Lung microvascular endothelial cell (primary cell): ENCODE measurements around the gene TTC13. TPM values are rescaled to one million over a fixed set of nuclear protein-coding genes. Genes with fewer than 3 reads are reported as not detected.

Experiments
- DNase-seq, 2 donors: peaks; one replicate each; pipeline versions ENCODE4 v3.0.0 to v3.0.0-alpha.2; 2010; ENCODE audit warnings: low read depth in 2 of 2
- total RNA-seq: library from RNA; depleted of rRNA; stranded (reverse); fragments of >200 nt; gene quantifications from 2 replicates; pipeline ENCODE4 v1.2.1, GENCODE V29; 2014

Gene TTC13
- total RNA-seq, 1 donor from 2014 or later, result 9.7 TPM

DNA sequence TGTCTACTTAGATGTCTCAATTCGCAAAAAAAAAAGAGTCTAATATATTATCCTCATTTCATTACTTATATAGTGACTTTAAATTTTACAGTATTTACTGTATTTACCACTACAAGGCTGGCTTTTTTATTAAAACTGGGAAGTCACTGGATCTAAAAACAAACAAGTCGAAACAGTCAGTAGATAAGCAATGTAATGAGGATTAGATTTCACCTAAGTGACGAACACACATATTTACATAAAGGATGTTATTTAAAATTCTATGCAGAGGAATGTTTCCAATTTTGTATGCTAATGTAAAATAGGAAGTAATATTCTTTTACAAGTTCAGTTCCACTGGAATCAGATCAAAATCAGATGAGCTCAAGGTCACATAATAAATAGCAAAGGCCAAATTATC lies 28.3 kb downstream of the TTC13 start:
- no peak for DNase-seq

DNA sequence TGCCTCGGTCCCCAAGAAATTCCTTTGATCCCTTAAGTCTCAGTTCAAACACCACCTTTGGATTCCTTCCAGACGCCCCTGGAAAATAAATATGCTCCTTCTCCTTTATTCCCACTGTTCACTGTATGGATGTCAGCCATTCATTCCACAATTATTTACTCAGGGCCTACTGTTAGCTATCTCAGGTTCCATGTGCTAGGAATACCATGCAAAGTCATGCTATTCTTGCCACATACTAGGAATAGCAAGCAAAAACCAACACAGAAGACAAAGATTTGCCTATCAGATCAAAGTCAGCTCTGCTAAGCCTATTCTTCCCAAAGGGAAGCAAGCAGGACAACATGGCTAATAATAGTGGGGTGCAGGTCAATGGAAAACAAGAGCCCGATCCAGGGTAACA lies 29.8 kb downstream of the TTC13 start:
- no peak for DNase-seq

DNA sequence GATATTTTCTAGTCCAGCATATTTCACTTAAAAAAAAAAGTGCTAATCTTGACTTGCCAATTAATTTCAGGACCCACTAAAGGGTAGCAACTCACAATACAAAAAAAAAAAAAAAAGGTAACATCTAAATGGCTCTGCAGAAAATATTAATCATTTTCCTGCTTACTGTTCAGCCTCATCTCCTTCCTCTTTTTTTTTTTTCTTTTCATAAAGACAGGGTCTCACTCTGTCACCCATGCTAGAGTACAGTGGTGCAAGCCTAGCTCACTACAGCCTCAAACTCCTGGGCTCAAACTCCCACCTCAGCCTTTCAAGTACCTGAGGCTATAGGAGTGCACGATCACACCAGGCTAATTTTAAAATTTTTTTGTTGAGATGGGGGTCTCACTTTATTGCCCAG lies 30.4 kb downstream of the TTC13 start:
- DNase-seq, result no peak

DNA sequence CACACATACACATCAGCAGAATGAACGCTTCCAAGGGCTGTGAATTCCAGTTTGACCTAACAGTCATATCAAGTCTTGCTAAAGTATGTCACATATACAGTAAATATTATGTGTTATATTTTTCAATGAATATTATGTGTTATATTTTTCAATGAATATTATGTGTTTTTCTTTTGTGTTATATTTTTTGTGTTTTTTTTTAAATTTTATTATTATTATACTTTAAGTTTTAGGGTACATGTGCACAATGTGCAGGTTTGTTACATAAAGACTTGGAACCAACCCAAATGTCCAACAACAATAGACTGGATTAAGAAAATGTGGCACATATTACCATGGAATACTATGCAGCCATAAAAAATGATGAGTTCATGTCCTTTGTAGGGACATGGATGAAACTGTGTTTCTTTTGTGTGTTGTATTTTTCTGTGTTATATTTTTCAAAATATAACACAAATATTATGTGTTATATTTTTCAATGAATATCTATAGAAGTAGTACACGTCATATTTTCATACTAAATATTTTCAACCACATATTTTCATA lies 35.5 kb downstream of the TTC13 start:
- DNase-seq, result no peak

DNA sequence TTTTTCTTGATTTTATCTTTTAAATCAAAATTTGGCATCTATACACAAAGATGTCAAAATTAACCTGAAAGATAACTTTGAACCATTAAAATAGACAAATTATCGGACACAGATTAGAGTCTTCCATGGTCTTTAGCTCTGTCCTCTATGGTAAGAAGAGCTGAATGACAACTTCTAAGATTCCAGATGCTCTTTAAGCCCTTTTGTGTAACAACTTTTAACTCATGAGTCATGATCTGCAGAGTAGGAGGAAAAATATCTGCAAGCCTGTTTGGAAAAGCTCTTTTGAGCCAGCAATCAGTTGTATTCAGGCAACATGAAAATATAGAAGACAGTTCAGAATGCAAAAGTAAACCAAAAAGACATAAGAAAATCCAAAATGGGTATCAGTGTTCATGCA lies 37.8 kb downstream of the TTC13 start:
- no peak for DNase-seq

DNA sequence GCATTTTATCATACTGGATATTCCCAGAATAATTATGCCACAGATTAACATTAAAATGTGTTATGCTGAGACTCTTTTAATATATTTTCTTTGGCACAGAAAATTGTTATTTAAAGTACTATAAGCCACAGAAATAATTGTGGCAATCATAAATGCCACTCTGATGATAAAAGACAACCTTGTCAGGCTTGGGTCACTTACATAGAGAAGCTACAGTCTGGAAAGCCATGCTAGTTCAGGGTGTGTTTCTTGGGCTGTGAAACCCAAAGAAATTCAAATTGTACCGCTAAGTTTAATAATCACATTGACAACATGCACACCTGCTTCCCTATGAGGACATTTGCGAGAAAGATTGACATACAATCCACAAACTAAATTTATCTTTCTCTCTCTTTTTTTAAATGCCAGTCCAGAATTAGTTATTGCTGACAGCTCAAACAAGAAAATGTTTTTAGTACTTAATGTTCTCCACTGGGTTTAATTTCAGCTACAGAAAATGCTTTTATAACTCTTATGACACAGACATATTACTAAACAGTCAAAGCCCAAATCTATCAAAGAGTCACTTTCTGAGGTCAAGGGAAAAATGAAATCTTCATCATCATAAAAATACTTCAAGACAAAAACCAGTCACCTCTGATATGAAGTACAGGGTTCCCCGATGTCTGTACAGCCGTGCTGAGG lies 38.7 kb downstream of the TTC13 start:
- no peak for DNase-seq

DNA sequence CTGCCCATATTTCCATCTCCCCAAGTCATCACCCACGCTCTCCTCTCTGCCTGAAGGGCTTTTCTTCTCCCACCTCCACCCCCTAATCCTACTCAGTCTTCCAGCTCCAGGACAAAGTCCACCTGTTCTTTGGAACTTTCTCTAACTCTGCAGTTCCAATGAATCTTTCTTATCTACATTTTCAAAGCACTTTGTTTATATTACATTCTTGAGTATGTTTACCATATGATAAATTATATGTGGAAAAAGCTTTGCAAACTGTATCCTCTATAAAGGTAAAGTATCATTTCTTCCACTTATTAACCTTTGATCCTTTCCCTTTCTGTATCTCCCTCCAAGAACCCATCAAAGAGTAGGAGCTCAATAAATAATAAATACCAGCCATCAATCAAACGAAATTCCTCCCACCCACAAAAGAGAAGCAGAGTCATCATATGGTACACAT lies 39.7 kb downstream of the TTC13 start:
- DNase-seq, result no peak

DNA sequence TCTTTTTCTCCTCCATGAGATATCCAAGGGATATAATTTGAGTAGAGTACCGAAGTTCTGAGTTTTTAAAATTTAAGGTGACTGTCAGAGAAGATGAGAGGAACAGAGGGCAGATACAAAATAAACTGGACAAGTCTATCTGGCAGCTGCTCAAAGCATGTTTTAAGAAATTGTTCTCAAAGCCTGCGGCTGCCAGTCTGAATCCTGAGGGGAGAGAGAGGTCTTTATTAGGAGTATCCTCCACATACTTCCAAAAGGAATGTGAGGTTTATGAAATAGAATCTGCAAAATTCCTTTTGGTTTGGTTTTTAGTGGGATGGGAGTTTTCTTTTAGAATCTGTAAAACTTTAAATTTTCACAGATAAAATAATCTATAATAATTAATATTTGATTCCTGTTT lies 41.3 kb downstream of the TTC13 start:
- no peak for DNase-seq

DNA sequence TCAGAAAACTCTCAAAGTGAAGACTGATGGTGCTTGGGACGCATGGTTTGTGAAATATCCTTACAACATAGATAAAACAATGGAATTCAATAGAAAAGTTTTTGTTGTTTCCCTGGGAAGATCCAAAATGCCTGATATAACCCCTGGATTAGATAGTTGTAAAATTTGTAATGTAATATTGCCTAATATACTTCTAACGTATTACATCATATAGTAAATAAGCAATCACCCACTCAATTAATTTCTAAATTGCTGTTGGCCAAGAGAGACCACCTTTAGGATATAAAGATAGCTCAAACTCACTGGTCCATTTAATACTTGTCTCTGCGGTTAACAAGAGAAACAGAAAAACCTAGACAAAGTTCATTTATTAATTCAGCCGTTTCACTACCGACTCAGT lies 42.2 kb downstream of the TTC13 start:
- DNase-seq, result no peak

DNA sequence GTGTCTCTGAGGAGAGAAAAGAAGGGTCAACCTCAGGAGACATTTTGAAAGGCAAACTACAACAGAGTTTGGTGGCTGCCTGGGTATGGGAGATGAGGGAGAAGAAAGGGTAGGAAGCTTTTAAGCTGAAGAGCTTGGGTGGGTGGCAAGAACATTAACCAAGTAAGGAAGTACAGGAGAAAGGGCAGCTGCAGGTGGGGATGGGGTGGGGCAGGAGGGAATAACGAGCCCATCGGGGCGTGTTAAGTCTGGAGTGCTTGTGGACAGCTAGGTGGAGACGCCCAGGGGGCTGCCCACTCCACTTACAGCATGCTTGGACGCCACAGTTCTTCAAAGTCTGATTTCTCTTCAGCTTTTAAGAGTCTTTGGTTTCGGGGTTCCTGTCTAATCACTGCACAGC lies 42.8 kb downstream of the TTC13 start:
- no peak for DNase-seq

DNA sequence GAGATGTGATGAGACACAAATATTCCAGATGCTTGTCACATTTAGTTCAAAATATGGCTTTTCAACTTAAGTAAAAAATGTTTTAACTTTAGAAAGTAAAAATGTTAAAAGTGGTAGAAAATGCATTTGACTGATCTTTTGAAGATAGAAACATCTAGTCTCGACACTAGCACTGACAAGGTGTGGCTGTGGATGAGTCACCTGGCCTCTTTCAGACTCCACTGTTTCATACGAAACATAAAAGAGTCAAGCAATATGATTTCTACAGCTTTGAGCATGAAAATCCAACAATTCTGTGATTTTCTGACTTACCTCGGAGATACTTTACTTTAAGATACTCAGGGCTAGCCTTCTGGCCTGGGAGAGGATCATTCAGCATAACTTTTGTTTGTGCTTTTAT lies 47.7 kb downstream of the TTC13 start:
- no peak for DNase-seq

DNA sequence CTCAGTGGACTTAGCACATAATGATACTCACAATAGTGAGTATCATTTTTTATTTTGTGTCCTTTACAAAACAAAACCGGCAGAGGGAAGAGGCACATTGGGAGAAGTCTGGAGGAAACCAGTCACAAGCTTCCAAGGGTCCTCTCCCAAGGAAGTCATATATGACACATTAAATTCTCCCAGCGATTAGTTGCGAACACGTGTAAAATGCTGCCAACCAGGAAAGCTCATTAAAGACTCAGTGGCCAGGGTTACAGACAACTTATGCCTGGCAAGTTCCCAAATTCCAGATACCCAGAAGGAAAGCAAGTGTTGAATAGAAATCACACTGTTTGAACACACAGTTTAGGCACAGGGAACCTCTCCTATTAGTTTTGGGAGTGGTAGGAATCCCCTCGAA lies 52.5 kb downstream of the TTC13 start:
- DNase-seq, result no peak

DNA sequence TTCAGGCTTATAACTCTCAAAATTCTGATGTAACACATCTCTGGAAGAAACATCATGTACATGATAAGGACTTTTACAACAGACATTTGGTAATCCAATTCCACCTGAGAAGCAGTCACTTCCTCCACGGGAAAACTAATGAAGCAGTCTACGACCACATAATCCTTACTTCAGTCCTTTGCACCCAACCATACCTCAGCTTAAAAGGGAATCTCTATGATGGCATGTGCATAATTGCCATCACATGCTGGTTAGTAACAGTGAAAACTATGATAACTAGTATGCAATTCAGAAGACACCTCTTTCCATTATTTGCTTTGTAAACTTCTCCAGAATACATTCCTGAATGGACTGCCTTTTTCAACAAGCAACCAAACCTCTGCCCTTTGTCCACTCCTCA lies 53.1 kb downstream of the TTC13 start:
- DNase-seq, result no peak

DNA sequence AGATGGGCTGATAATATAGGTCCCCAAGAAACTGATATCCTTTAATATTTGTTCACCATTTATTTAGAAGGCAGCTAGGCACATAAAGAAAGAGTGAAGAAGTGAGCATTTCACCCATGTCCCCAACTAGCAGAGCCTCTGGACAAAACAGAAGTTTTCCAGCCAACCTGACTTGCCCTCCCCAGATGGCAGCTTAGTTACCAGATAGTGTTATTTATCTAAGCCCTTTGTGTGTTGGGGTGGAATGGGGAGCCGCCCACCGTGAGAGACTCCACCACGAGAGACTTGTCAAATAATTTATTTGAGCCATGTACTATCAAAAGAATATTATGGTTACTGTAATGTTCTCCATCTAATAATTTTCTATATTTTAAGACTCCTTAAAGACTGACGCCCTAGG lies 55.5 kb downstream of the TTC13 start:
- no peak for DNase-seq

DNA sequence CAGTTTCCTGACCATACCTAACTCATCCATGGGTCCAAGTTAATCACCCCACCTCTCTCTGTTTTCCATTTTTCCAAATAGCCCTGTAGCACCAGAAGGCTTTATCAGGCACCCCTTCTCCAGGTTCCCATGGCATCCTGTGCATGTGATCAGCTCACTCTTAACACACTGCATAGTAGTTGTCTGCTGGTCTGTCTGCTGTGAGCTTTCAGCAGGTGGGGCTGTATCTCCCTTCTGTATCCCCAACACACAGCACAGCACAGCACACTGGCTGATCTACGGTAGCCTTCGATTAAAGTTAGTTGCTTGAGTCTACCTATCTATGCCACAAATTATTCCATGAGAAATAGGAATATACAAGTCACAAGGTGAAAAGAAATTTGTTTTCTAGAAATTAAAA lies 56.0 kb downstream of the TTC13 start:
- peak; percentile 10 to 42 for DNase-seq

DNA sequence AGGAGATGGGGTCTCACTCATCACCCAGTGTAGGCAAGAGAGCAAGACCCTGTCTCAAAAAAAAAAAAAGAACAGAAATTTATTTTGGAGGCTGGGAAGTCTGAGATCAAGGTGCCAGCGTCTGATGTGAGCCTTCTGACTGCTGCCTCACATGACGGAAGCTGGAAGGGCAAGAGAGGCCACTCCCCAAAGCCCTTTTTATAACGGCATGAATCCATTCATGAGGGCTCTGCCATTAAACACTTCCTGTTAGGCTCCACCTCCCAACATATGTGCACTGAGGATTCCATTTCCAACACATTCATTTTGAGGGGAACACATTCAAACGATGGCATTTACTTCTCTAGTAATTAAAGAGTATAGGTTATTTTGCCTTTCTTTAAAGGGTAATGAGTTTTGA lies 59.5 kb downstream of the TTC13 start:
- DNase-seq, result no peak

DNA sequence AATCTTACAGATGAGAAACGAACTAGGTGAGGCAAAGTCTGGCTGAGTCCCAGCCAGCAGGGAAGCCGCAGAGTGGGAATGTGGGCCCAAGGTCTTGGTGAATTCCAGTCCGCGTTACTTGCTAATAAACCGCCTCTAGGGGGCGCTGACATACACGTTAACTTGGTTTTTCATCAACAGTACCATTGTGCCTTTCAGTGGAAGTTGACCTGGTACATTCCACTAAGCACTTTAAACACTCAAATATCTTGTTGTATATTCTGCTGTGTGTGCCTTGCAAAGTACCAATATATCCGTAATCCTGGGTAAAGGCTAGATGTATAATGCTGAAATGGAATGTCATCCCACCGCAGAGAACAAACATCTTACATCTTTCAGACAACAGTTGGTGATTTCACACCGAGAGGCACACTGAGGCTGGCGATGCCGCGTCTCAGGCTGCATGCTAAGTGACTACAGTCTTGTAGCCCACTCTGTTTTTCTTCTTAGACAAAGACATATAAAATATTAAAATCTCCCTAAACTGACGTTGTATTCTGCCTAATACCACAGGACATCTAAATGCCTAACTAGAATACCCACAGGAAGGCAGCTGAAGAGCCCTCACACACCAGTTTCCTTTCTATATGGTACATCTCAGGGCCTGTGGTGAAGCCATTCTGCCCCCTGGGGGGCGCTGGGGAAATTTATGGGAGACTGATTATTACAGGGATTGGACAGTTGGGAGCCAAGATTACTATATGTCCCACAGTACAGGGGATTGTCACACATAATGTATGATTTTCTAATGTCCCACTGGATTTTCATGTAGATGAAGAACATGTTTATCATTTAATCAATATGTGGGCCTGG lies 61.2 kb downstream of the TTC13 start:
- DNase-seq, result peak; percentile 84 to 88

DNA sequence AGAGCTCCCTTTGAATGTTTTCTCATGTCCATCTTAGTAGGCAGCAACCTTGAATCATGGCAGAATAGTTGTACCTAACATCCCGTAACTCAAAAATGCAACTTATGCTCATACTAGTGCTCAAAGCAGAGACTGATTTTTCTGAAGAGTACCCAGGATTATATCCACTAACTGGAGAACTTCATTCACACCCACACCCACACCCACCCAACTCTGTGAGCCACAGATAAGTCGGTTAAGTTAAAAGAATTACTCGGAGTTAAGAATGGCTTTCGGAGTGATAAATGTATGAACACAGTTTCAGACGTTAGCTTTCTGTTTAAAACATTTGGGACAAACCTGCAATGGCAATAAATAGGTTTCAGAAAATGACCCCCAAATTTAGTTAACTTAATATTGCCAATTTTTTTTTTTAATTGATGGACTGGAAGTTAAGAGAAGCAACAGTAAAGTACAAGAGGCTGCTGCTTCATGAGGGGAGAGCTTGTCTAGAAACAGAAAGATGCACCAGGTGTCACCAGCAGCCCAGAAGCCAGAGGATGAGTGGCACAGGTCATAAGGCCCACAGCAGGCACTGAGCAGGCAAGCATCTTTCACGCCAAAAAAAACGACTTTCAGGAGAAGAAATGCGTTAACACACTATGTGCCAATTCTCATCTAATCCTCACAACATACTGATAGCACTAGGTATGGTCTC lies 61.9 kb downstream of the TTC13 start:
- DNase-seq, result no peak

DNA sequence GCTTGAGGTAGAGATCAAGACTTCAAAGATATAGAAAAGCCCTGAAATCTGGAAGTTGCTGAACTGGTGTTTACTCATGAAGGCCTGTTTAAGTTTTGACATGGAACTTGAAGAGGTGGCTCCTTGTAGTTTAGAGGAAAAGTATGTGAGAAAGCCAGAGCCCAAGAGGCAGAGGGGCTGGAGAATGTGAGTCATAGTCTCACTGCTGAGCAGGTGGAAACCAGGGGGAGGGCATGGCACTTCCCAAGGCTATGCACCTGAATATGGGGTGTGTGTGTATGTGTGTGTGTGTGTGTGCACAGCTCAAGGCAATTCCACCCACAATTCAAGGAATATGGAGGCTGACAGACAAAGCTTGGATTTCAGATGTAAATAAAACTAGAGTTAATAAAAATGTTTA lies 63.6 kb downstream of the TTC13 start:
- DNase-seq, result no peak

DNA sequence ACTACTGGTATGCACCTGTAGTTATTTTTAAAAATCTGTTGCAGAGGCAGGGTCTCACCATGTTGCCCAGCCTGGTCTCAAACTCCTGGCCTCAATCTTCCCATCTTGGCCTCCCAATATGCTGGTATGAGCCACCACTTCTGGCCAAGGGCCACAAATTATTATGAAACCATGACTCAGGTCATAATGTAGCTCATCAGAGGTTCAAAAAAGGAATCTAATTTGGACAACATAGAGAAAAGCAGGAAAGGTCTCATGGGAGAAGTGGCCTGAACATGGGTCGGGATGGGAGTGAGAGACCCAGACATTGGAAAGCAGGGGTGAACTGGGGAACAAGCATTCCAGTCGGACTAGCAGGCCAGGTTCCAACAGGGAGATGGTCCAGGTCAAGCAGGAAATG lies 65.2 kb downstream of the TTC13 start:
- no peak for DNase-seq

DNA sequence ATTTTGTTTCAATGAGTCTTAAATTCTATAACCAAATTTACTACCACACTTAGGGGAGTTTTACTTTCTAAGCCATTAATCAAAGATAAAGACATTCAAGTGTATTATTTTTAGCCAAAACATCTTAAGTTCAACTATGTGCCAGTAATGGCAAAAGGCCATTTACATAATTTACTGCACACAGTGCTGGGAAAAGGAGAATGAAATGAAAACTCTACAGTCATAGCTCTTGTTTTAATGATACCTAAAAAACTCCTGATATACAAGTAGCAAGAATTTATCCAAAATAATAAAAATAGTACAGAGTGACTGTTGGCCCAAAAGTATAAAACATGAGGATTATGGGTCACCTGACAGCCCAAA lies 67.9 kb downstream of the TTC13 start:
- no peak for DNase-seq
